CD4-positive, alpha-beta T cell treated with Interleukin-12 subunit alpha and Interleukin-12 subunit beta, for 1 hour (primary cell): ENCODE measurements around the gene PIWIL4.

Experiments
- DNase-seq: peaks from one replicate; pipeline ENCODE4 v3.0.0-alpha.2; 2020

Gene PIWIL4

GRCh38 chr11:94666792-94667721 lies 99.9 kb downstream of the PIWIL4 start:
- no peak for DNase-seq

GRCh38 chr11:94668212-94668793 lies 101.1 kb downstream of the PIWIL4 start:
- no peak for DNase-seq

GRCh38 chr11:94669023-94669422 lies 101.9 kb downstream of the PIWIL4 start:
- DNase-seq = no peak
